ENCODE results near the gene RFC2.

Gene RFC2

GRCh38 chr7:74185636-74186035, 68.6 kb downstream of the RFC2 start:
- no peak for DNase-seq

GRCh38 chr7:74185016-74185415, 69.2 kb downstream of the RFC2 start:
- no peak for DNase-seq

- peak; percentile 74 for DNase-seq
These were observed 70.3 kb downstream of the RFC2 start for GRCh38 chr7:74183653-74184450.

- DNase-seq: no peak
These were observed 71.1 kb downstream of the RFC2 start for GRCh38 chr7:74183142-74183541.

- DNase-seq: no peak
These were observed 71.6 kb downstream of the RFC2 start for GRCh38 chr7:74182453-74183090.

GRCh38 chr7:74181821-74182220, 72.4 kb downstream of the RFC2 start:
- DNase-seq: no peak
